Testis (tissue), 2 donors: Measurements from ENCODE around the gene ATP2A3.

Experiments used
- POLR2A ChIP-seq: fragments of 450-650 bp; IDR thresholded peaks from one replicate; pipeline ENCODE4 v1.6.1; 2017; ENCODE audit warnings: antibody characterized with exemption, mild to moderate bottlenecking, moderate library complexity
- TF ChIP-seq, protein P1 (sequence below), 3 experiments: fragments of 450-650 bp in 2 of 3; fragments of 200-600 bp in 1 of 3; sonication (generic) in 1 of 3; IDR thresholded peaks; one replicate each; pipeline ENCODE4 v1.5.1; 2016 to 2019; ENCODE audit warnings: antibody characterized with exemption in 3 of 3, mild to moderate bottlenecking in 2 of 3, moderate library complexity in 1 of 3

DNA sequence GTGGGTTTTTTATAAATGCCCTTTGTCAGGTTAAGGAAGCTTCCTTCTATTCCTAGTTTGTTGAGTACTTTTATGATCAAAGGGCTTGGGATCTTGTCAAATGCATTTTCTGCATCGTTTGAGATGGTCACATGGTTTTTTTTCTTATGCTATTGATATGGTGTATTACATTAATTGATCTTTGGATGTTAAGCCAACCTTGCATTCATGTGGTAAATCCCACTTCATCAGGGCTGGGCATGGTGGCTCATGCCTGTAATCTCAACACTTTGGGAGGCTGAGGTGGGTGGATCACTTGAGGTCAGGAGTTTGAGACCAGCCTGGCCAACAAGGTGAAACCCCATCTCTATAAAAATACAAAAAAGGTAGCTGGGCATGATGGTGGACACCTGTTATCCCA, 30.8 kb upstream of the ATP2A3 start:
- no peak for TF ChIP-seq POLR2A
- TF ChIP-seq, protein P1, sequence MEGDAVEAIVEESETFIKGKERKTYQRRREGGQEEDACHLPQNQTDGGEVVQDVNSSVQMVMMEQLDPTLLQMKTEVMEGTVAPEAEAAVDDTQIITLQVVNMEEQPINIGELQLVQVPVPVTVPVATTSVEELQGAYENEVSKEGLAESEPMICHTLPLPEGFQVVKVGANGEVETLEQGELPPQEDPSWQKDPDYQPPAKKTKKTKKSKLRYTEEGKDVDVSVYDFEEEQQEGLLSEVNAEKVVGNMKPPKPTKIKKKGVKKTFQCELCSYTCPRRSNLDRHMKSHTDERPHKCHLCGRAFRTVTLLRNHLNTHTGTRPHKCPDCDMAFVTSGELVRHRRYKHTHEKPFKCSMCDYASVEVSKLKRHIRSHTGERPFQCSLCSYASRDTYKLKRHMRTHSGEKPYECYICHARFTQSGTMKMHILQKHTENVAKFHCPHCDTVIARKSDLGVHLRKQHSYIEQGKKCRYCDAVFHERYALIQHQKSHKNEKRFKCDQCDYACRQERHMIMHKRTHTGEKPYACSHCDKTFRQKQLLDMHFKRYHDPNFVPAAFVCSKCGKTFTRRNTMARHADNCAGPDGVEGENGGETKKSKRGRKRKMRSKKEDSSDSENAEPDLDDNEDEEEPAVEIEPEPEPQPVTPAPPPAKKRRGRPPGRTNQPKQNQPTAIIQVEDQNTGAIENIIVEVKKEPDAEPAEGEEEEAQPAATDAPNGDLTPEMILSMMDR (IDR thresholded peaks at IDR 0.05) = no peak
